Umbilical cord (tissue), 2 donors: ENCODE data around the gene MACIR. TPM values are rescaled to one million over a fixed set of nuclear protein-coding genes. Genes with fewer than 3 reads are reported as not detected.

Experiments used
- DNase-seq: peaks from one replicate; pipeline ENCODE4 v3.0.0-alpha.2; 2015; ENCODE audit warnings: low spot score
- total RNA-seq: library from RNA; depleted of rRNA; stranded (reverse); fragments of >200 nt; gene quantifications from one replicate; pipeline ENCODE4 v1.2.3, GENCODE V29; 2014; ENCODE audit warnings: low replicate concordance; ENCODE audit not compliant: insufficient read depth

The MACIR gene
- total RNA-seq, 1 donor from 2014 or later, result 32.0 TPM

GRCh38 chr5:103245761-103246160 lies 12.8 kb upstream of the MACIR start:
- no peak for DNase-seq

GRCh38 chr5:103247118-103247517 lies 11.4 kb upstream of the MACIR start:
- DNase-seq, result no peak

GRCh38 chr5:103249068-103249467 lies 9.5 kb upstream of the MACIR start:
- no peak for DNase-seq

- DNase-seq, result no peak
Observed at GRCh38 chr5:103254921-103255320, 3.6 kb upstream of the MACIR start.

DNA sequence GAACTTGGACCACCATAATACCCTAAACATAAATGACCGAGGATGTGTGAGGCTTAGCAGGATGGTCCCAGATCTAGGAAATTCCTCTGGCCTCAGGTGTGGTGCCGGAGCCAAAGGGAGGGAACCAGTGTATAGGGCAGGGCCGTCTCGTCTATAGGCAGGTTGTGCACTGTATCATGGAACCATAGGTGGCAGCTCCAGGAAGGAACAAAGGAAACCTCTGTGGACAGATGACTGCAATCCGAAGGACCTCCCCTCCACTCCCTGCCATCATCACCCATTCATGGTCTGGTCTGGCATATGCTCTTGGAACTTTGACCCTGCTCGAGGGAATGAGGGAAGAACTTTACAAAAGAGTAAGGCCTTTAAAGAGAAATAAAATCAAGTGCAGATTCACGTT lies 2.9 kb upstream of the MACIR start:
- DNase-seq, result no peak

GRCh38 chr5:103256178-103256577 lies 2.4 kb upstream of the MACIR start:
- DNase-seq, result no peak

DNA sequence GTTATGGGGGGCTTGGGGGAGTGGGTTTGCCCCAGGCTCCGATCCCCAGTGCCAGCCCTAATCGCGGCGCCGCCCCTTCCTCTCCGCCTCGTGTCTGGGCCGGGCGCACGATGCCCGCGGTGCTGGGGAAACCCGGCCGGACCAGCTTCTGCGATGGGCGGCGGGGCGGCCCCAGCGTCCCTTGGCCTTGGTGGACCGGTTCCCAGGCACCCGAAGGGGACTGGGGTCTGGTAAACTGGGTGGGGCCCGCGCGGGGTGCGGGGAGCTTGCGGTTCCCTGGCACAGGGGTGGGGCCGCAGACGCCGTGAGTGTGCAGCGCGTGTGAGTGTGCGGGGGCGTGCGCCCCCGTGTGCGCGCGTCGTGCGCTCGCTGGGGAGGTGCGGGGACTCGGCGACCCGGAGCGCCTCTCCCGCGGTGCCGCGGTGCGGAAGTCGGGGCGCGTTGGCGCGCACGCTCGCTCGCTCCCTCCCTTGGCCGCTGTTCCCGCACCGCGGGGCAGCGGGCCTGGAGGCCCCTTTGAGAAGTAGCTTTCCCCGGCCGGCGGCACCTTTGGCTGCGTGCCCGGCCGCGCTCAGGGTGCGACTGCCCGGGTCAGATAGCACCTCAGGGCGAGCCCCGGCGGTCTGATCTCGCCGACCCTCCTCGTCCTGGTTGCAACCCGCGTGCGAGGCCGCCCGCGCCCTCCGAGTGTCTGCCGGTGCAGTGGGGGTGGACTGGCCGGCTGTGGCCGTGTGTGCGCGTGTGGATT lies 568 bp downstream of the MACIR start:
- peak; percentile 58 for DNase-seq

GRCh38 chr5:103259705-103260355 lies 1.3 kb downstream of the MACIR start:
- DNase-seq, result peak; percentile 45

GRCh38 chr5:103260951-103261350 lies 2.4 kb downstream of the MACIR start:
- DNase-seq, result no peak

DNA sequence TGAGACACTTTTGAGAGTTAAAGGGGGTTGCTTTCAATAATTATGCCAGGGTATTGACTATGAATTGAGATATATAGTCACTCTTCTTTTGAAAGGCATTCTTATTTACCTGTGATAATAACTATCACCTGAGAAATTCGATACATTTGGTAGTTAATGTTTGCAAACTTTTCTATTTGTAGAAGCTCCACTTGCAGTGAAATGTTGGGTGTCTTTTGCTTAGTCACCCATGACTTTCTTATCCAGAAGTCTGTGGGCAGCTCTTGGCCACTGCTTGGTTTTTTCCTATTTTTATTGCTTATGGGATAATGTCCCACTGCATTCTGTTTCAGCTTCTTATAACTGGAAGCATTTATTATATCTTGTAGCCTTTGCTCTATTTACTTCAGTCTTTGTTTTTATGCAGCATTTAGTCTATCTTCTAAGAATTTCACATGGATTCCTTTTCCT lies 3.9 kb downstream of the MACIR start:
- peak; percentile 2 for DNase-seq

- DNase-seq, result no peak
Observed at GRCh38 chr5:103263054-103263453, 4.5 kb downstream of the MACIR start.

- DNase-seq, result no peak
Observed at GRCh38 chr5:103264508-103264907, 5.9 kb downstream of the MACIR start.

- DNase-seq, result no peak
Observed at GRCh38 chr5:103270581-103270980, 12.0 kb downstream of the MACIR start.

DNA sequence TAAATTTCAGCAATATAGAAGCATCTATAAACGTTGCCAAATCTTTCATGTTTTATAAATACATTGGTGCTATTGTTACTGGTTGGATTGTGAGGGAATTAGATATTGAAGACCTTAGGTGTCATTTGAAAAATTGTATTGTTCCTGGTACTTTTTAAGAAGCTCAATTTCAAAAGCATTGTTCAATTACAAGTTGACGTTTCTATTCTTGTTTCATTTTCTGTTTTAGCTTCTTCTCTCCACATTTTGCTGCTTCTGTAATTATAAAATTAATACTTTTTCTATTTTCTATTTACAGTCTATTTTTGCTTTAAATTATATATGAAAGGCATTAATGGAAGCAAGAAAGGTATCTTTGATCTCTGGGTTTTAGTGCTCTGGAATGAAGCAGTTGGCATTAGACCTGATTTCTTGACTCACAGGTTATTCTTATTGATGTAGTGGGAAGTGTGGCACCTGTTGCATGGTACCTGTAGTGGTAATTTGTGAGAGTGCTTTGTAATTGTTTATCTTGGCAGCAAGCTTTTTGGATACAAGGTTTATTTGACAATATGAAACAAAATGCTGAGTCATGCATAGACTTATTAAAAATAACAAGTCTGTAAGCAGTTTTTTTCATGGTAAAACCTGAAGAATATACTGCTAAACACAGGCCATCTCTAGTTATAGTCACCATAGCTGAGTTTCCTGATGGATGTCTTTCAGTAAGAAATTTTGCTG lies 13.2 kb downstream of the MACIR start:
- DNase-seq, result no peak

- peak; percentile 9 for DNase-seq
Observed at GRCh38 chr5:103272377-103272776, 13.8 kb downstream of the MACIR start.

DNA sequence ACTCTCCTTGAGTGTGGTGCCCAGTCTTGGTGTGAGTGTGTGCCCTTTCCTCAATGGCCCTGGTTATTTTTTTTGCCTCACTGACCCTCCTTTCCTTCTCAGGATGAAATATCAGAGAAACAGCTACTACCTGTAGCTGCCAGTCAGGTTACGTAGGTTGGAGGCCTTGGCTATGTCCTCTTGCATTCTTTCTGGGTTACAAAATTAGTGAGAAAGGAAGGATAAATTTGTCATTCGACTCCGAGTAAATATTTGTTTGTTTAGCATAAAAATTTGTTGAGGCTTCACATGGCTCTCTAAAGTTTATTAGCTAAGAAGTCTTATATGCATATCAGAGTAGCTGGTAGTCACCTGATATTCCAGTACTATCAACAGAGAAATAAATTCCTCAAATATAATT lies 15.4 kb downstream of the MACIR start:
- DNase-seq, result no peak

GRCh38 chr5:103275851-103276250 lies 17.3 kb downstream of the MACIR start:
- DNase-seq, result no peak

GRCh38 chr5:103280967-103281366 lies 22.4 kb downstream of the MACIR start:
- no peak for DNase-seq

DNA sequence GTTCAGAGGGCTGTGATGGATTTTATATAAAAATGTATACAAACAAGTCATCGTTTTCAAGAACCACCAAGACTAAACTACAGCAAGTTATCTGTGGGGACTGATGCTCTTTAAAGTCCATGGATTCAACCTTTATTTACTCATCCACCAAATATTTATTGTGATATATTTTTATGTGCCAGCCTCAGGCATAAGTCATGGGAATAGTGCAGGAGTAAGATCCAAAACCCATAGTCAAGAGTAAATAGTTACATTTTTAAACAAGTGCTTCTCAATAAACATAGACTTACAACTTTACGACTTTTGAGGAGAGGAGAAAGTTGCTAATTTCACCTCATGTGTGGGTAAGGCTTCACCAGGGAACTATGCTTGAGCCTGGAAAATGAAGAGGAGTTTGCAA lies 24.6 kb downstream of the MACIR start:
- DNase-seq, result no peak

DNA sequence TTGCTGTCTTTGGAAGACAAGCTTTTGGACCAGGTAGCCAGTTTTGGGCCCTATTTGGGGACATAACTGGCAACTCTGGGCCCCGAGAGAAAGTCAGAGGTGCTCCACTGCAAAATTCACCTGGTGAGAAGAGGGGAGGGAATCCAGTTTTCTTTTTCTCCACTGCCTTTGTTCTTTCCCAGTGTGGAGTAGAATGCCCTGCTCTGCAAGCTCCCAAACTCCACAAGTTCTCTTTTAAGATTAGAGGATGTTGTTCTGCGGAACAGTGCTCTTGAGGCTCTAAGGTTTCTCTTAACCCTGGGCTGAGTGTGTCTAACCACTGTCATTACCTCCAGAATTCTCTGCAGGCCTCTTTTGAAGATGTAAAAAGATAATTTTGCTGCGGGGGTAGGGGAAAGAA lies 25.3 kb downstream of the MACIR start:
- no peak for DNase-seq

- DNase-seq, result no peak
Observed at GRCh38 chr5:103286622-103287021, 28.1 kb downstream of the MACIR start.

GRCh38 chr5:103289024-103289423 lies 30.5 kb downstream of the MACIR start:
- DNase-seq, result no peak

GRCh38 chr5:103290846-103291245 lies 32.3 kb downstream of the MACIR start:
- DNase-seq, result no peak
